Measurements from ENCODE around the gene TBL1X. TPM values are rescaled to one million over a fixed set of nuclear protein-coding genes. Genes with fewer than 3 reads are reported as not detected.

TBL1X gene
- total and polyA plus RNA-seq, 2 of the 8 experiments (the other 6 are each of a cell fraction or from before 2014, with no cell fraction given), result 13.3 to 25.6 TPM

GRCh38 chrX:9682861-9683260 is 218.0 kb downstream of the TBL1X start:
- no peak overlapping the region for H2AK5ac ChIP-seq (ENCODE audit: low read depth, low read length)
- no peak overlapping the region for H3K9ac ChIP-seq (replicated peaks in 1 of 4; ENCODE audit: extremely low read depth in 1 of 4, low read depth in 3 of 4, low read length in 3 of 4)
- ChIA-PET CTCF (ENCODE audit: partially characterized antibody) (interaction anchor here (0.6 to 1.0 kb wide), 2 partner anchors 13 to 932 kb away, joined by 3 read pairs; no protein-coding TSS in a partner anchor), POLR2A (ENCODE audit: partially characterized antibody) (no interaction called here)
- no peak overlapping the region for H4K5ac ChIP-seq (ENCODE audit: insufficient read length, low read depth, low read length)
- H4K8ac ChIP-seq (ENCODE audit: extremely low read depth, insufficient read depth, low read length), result no peak overlapping the region
- H3K27me3 ChIP-seq (replicated peaks in 1 of 4; ENCODE audit: control insufficient read depth in 3 of 4, extremely low read depth in 1 of 4, insufficient read depth in 3 of 4, low read length in 3 of 4), result no peaks in the 10 kb centered on the region
- H3K4me1 ChIP-seq (replicated peaks in 1 of 4; ENCODE audit: control insufficient read depth in 3 of 4, insufficient read depth in 4 of 4, low read length in 3 of 4), result peaks cover 0 to 3% (median under 1%) of the 10 kb centered on the region in 4 experiments; a peak in 1 of 7 replicates
- no peaks in the 10 kb centered on the region for H3K79me2 ChIP-seq (ENCODE audit: control insufficient read depth in 1 of 2, insufficient read depth in 2 of 2, low read length in 2 of 2)
- H2AFZ ChIP-seq (ENCODE audit: low read length), result no peak overlapping the region
- H3K14ac ChIP-seq (ENCODE audit: insufficient read length), result no peak overlapping the region
- H3K27ac ChIP-seq (ENCODE audit: low read depth, low read length), result no peak overlapping the region
- no peak overlapping the region for H3K4me2 ChIP-seq (ENCODE audit: insufficient read depth in 1 of 2, low read depth in 2 of 2, low read length in 2 of 2)
- no peak overlapping the region for H2BK5ac ChIP-seq (ENCODE audit: low read depth, low read length)
- H3K9me3 ChIP-seq (ENCODE audit: insufficient read depth in 2 of 2, low read depth in 1 of 2, low read length in 1 of 2), result no peaks in the 10 kb centered on the region
- H3K18ac ChIP-seq (ENCODE audit: extremely low read depth, low read length), result no peak overlapping the region
- H3K56ac ChIP-seq (replicated peaks; ENCODE audit: insufficient read length, low read depth, low read length), result no peak overlapping the region
- H3K23ac ChIP-seq (ENCODE audit: insufficient read length), result no peak overlapping the region
- H3K4me3 ChIP-seq (ENCODE audit: extremely low read depth in 1 of 4, insufficient read depth in 2 of 4, low read depth in 3 of 4, low read length in 4 of 4), result no peak overlapping the region
- no peak overlapping the region for H3K4ac ChIP-seq (replicated peaks; ENCODE audit: insufficient read length, low read depth, low read length)
- 0 out of 8 replicates have a peak, but pooled peaks cover 0 to under 1% (median 0%) of the 10 kb centered on the region in 4 experiments for H3K36me3 ChIP-seq (ENCODE audit: control insufficient read depth in 2 of 4, insufficient read depth in 4 of 4, low read length in 3 of 4)
- FAIRE-seq, result no peak
- H4K91ac ChIP-seq (replicated peaks; ENCODE audit: insufficient read length, low read length), result no peak overlapping the region
- no peaks in the 10 kb centered on the region for H4K20me1 ChIP-seq (replicated peaks in 1 of 2; ENCODE audit: control insufficient read depth in 1 of 2, insufficient read depth in 2 of 2, low read length in 2 of 2)
- no peak overlapping the region for H2BK15ac ChIP-seq (ENCODE audit: low read length)
- H2BK20ac ChIP-seq (ENCODE audit: low read length), result no peak overlapping the region
- no peak overlapping the region for H2BK12ac ChIP-seq (ENCODE audit: low read depth, low read length)
- no peak for DNase-seq (ENCODE audit: low read depth in 1 of 2, low spot score in 2 of 2)
- no peak overlapping the region for H2BK120ac ChIP-seq (replicated peaks; ENCODE audit: low read depth, low read length)
- H3K79me1 ChIP-seq (ENCODE audit: low read depth, low read length), result no peaks in the 10 kb centered on the region
- WGBS, 2 experiments (ENCODE audit: extremely low coverage in 1 of 2, insufficient coverage in 1 of 2, insufficient read length in 1 of 2, insufficient replicate concordance in 2 of 2, low coverage in 1 of 2, low lambda C conversion rate in 2 of 2, missing lambda C conversion rate in 1 of 2), result 78% methylated on average over 1 of the region's 6 CpGs; no CpG with 5 or more reads in 1 of the 2 experiments
- no peaks in the 10 kb centered on the region for H3K23me2 ChIP-seq (ENCODE audit: low read depth, low read length)
- no peak for TF ChIP-seq CHD2 (IDR thresholded peaks at IDR 0.05; ENCODE audit: low read length)
- TF ChIP-seq CHD1 (IDR thresholded peaks at IDR 0.05; ENCODE audit: low read depth, low read length), result no peak
- TF ChIP-seq GABPA (IDR thresholded peaks at IDR 0.05; ENCODE audit: borderline replicate concordance, insufficient read depth, low read length), result no peak
- no peak for TF ChIP-seq POLR2AphosphoS5 (IDR thresholded peaks at IDR 0.05; ENCODE audit: low read depth, low read length)
- no peak for TF ChIP-seq ATF3 (IDR thresholded peaks at IDR 0.05; ENCODE audit: insufficient read depth, low read depth, low read length)
- TF ChIP-seq SUZ12 (IDR thresholded peaks at IDR 0.05; ENCODE audit: low read length), result no peak
- TF ChIP-seq SP1 (IDR thresholded peaks at IDR 0.05; ENCODE audit: low read depth, low read length), result no peak
- no peak for TF ChIP-seq CEBPB (IDR thresholded peaks at IDR 0.05; ENCODE audit: low read depth, low read length)
- TF ChIP-seq SP4 (IDR thresholded peaks at IDR 0.05; ENCODE audit: low read length), result no peak
- TF ChIP-seq, protein P1, sequence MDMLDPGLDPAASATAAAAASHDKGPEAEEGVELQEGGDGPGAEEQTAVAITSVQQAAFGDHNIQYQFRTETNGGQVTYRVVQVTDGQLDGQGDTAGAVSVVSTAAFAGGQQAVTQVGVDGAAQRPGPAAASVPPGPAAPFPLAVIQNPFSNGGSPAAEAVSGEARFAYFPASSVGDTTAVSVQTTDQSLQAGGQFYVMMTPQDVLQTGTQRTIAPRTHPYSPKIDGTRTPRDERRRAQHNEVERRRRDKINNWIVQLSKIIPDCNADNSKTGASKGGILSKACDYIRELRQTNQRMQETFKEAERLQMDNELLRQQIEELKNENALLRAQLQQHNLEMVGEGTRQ (IDR thresholded peaks at IDR 0.05; ENCODE audit: low read length), result no peak
- TF ChIP-seq YY1 (IDR thresholded peaks at IDR 0.05; ENCODE audit: low read depth, low read length), result no peak
- TF ChIP-seq NRF1 (IDR thresholded peaks at IDR 0.05; ENCODE audit: low read depth, low read length), result no peak

Data from H1 (cell line).